Stomach (tissue), 9 donors: ENCODE measurements around the gene SPEN. TPM values are rescaled to one million over a fixed set of nuclear protein-coding genes. Genes with fewer than 3 reads are reported as not detected.
"Not testable (repeated sequence)": the region's sequence is repeated elsewhere in the genome, so short reads cannot be mapped to it uniquely, and the experiment has no call there.

ENCODE experiments used
- DNase-seq, 2 donors: peaks; one replicate each; pipeline versions ENCODE4 v3.0.0 to v3.0.0-alpha.2; 2013 to 2019
- H3K27ac ChIP-seq, 5 donors: fragments of 200-600 bp in 4 of 5; sonication (generic) in 4 of 5; one replicate each; pipeline ENCODE4 v1.5.1; 2013 to 2019; ENCODE audit warnings: mild to moderate bottlenecking in 1 of 5, moderate library complexity in 1 of 5
- H3K27me3 ChIP-seq, 3 donors: fragments of 200-600 bp; sonication (generic); one replicate each; pipeline ENCODE4 v1.5.1; 2017 to 2019; ENCODE audit warnings: mixed run types in 1 of 3
- H3K36me3 ChIP-seq, 4 donors: fragments of 200-600 bp; sonication (generic); 1 replicate in 3 of 4; 2 replicates in 1 of 4; pipeline ENCODE4 v1.5.1; 2016 to 2019
- H3K4me1 ChIP-seq, 4 donors: fragments of 200-600 bp; sonication (generic); one replicate each; pipeline ENCODE4 v1.5.1; 2016 to 2019
- H3K4me3 ChIP-seq, 4 donors: fragments of 200-600 bp; sonication (generic) in 3 of 4; one replicate each; pipeline ENCODE4 v1.5.1; 2016 to 2019; ENCODE audit warnings: mild to moderate bottlenecking in 1 of 4
- H3K9me3 ChIP-seq, 4 donors: fragments of 200-600 bp; sonication (generic); one replicate each; pipeline ENCODE4 v1.5.1; 2016 to 2019
- CTCF ChIP-seq, 7 experiments: fragments of 450-650 bp in 4 of 7; fragments of 200-600 bp in 3 of 7; sonication (generic) in 3 of 7; IDR thresholded peaks; one replicate each; pipeline ENCODE4 v1.5.1; 2016 to 2019; ENCODE audit warnings: antibody characterized with exemption in 7 of 7, control low read depth in 2 of 7, mild to moderate bottlenecking in 1 of 7
- EP300 ChIP-seq: sonication (generic); formaldehyde crosslinking; IDR thresholded peaks from one replicate; pipeline ENCODE4 v1.6.1; 2017; ENCODE audit warnings: antibody characterized with exemption
- POLR2A ChIP-seq, 4 donors: fragments of 450-650 bp; IDR thresholded peaks; one replicate each; pipeline ENCODE4 v1.6.1; 2016; ENCODE audit warnings: antibody characterized with exemption in 4 of 4, control low read depth in 2 of 4, mild to moderate bottlenecking in 1 of 4, moderate library complexity in 1 of 4
- POLR2AphosphoS5 ChIP-seq, 3 donors: sonication (generic); formaldehyde crosslinking; IDR thresholded peaks; one replicate each; pipeline ENCODE4 v1.6.1; 2016; ENCODE audit warnings: antibody characterized with exemption in 3 of 3
- WGBS, 5 donors: extraction: QIAGEN DNeasy Blood & Tissue Kit in 3 of 5; methylation state at CpG; one replicate each; pipeline versions ENCODE4 v1.1.5 to v1.1.7; 2013 to 2018; 5-methylcytosine and 5-hydroxymethylcytosine counted together
- intact Hi-C: fragments of 100-400 bp; cut with DNase I; formaldehyde crosslinking; loops from one replicate; pipeline ENCODE4 v1.15.1; 2023; ENCODE audit warnings: low total_unique reads
- polyA plus RNA-seq, 3 donors: library from polyadenylated mRNA; stranded (reverse); fragments of 200-250 nt; gene quantifications; one replicate each; pipeline ENCODE4 v1.2.3, GENCODE V29; 2013
- total RNA-seq, 5 donors: library from RNA; depleted of rRNA; stranded (reverse); fragments of >200 nt; gene quantifications; one replicate each; pipeline versions ENCODE4 v1.1.0 to v1.2.3, GENCODE V29; 2014 to 2016
- donor health status: healthy with polysubstance abuse.
- donor health status: Bipolar disorder and iron deficiency.
- donor health status: healthy.

The SPEN gene
- total and polyA plus RNA-seq, 8 donors, result 5.6 to 114 (median 28.8) TPM

DNA sequence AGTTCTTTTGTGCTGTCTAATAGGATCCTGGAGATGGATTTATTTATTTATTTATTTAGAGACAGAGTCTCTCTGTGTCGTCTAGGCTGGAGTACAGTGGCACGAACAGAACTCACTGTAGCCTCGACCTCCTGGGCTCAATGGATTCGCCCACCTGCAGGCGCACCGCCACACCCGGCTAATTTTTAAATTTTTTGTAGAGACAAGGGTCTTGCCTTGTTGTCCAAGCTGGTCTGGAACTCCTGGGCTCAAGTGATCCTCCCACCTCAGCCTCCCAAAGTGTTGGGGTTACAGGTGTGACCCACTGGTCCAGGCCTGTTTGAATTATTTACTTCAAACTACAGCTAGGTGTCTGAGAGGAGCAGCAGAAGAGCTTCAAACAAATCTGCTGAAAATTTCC is 9.6 kb upstream of the SPEN start:
- Histone ChIP-seq H3K4me3 (no peak overlapping the region), H3K36me3 (no peaks in the 10 kb centered on the region), H3K9me3 (no peaks in the 10 kb centered on the region), H3K27ac (no peak overlapping the region), H3K27me3 (no peaks in the 10 kb centered on the region), H3K4me1 (peaks cover 3 to 21% (median 15%) of the 10 kb centered on the region in 4 donors)
- TF ChIP-seq CTCF (IDR thresholded peaks at IDR 0.05), result no peak
- 82 to 91% (median 86%) methylated on average over 7 of the region's 7 CpGs for whole genome bisulfite sequencing, 5 donors
- no peak for DNase-seq
- intact Hi-C loops, result no loop called here

DNA sequence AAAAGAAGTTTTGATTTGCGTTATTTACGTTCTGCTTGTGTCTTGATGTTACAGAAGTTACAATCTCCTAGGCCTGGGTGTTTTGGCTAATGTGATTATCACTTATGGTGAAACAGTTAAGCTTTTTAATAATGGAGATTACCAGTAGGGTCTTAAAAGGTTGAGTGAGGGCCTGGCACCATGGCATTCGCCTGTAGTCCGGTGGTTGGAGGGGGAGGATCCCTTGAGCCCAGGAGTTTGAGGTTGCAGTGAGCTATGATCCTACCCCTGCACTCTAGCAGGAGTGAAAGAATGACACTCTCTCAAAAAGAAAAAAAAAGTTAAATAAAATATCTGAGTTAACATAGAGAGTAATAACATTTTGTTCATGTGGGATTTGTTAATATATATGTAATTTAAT is 8.8 kb upstream of the SPEN start:
- DNase-seq, result no peak
- Histone ChIP-seq H3K4me3 (no peak overlapping the region), H3K9me3 (no peaks in the 10 kb centered on the region), H3K4me1 (peaks cover 0 to 19% (median 15%) of the 10 kb centered on the region in 4 donors), H3K27me3 (no peaks in the 10 kb centered on the region), H3K36me3 (no peaks in the 10 kb centered on the region), H3K27ac (no peak overlapping the region)
- TF ChIP-seq CTCF (IDR thresholded peaks at IDR 0.05), result no peak
- no peak for TF ChIP-seq EP300
- no peak for TF ChIP-seq POLR2AphosphoS5 (IDR thresholded peaks at IDR 0.05)
- TF ChIP-seq POLR2A (IDR thresholded peaks at IDR 0.05), result no peak
- intact Hi-C loops, result no loop called here
- 87 to 93% (median 92%) methylated on average over 4 of the region's 4 CpGs for WGBS, 5 donors

- no peaks in the 10 kb centered on the region for H3K27me3 ChIP-seq
- no peaks in the 10 kb centered on the region for H3K9me3 ChIP-seq
- peak in 1 of 2 donors; percentile 35 for DNase-seq
- no peaks in the 10 kb centered on the region for H3K36me3 ChIP-seq
- H3K4me3 ChIP-seq, result no peak overlapping the region
- H3K4me1 ChIP-seq, result peaks cover 9 to 38% (median 24%) of the 10 kb centered on the region in 4 donors
- H3K27ac ChIP-seq, result no peak overlapping the region
- no peak for TF ChIP-seq POLR2AphosphoS5 (IDR thresholded peaks at IDR 0.05)
- no peak for TF ChIP-seq POLR2A (IDR thresholded peaks at IDR 0.05)
- TF ChIP-seq EP300, result no peak
- no peak for TF ChIP-seq CTCF (IDR thresholded peaks at IDR 0.05)
- WGBS, 5 donors, result 46 to 66% (median 51%) methylated on average over 3 of the region's 3 CpGs
- intact Hi-C loops, result no loop called here
Observed at GRCh38 chr1:15843826-15844572, 3.5 kb upstream of the SPEN start.

DNA sequence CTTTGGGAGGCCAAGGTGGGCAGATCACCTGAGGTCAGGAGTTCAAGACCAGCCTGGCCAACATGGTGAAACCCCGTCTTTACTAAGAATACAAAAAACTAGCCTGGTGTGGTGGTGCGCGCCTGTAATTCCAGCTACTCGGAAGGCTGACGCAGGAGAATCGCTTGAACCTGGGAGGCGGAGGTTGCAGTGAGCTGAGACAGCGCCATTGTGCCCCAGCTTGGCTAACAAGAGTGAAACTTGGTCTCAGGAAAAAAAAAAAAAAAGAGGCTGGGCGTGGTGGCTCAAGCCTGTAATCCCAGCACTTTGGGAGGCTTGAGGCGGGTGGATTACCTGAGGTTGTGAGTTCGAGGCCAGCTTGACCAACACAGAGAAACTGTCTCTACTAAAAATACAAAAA is 1.5 kb upstream of the SPEN start:
- peak overlapping the region in 1 of 4 donors; percentile 75 for H3K4me3 ChIP-seq
- intact Hi-C loops, H3K27me3 ChIP-seq, H3K36me3 ChIP-seq, H3K9me3 ChIP-seq, DNase-seq: not testable (repeated sequence)
- 93 to 98% (median 96%) methylated on average over 11 of the region's 11 CpGs for WGBS, 5 donors
- peak overlapping the region in 3 of 5 donors; percentile 94 to 99 (median 99) for H3K27ac ChIP-seq
- H3K4me1 ChIP-seq, result peaks cover 12 to 52% (median 37%) of the 10 kb centered on the region in 4 donors

GRCh38 chr1:15847893-15848142 is 311 bp downstream of the SPEN start:
- Histone ChIP-seq H3K4me1 (peaks cover 12 to 69% (median 50%) of the 10 kb centered on the region in 4 donors), H3K4me3 (peak overlapping the region; percentile 64 to 88 (median 80)), H3K27me3 (no peaks in the 10 kb centered on the region), H3K9me3 (no peaks in the 10 kb centered on the region), H3K27ac (peak overlapping the region; percentile 93 to 99 (median 95)), H3K36me3 (no peaks in the 10 kb centered on the region)
- WGBS, 5 donors, result 0% methylated on average over 5 to 34 of the region's 34 CpGs; no CpG with 5 or more reads in 1 of the 5 donors
- intact Hi-C loops, result no loop called here
- no peak for TF ChIP-seq EP300
- no peak for TF ChIP-seq POLR2AphosphoS5 (IDR thresholded peaks at IDR 0.05)
- TF ChIP-seq CTCF (IDR thresholded peaks at IDR 0.05), result no peak
- no peak for TF ChIP-seq POLR2A (IDR thresholded peaks at IDR 0.05)
- DNase-seq, result no peak
